WTC11 (cell line): ENCODE results near the gene LAMA4. TPM values are rescaled to one million over a fixed set of nuclear protein-coding genes. Genes with fewer than 3 reads are reported as not detected.

Source experiments
- ATAC-seq: fragments of 200-7000 bp; cut with Tn5 transposase; 2 replicates; pipeline ENCODE4 v1.10.0; 2021; ENCODE audit warnings: mild to moderate bottlenecking, moderate library complexity
- CTCF ChIA-PET: fragments of 300-600 bp; sonication (Branson Sonifier 250); formaldehyde crosslinking; loops from one replicate; lab custom pipeline; 2021; ENCODE audit warnings: antibody characterized with exemption; lab: Charles Lee
- POLR2A ChIA-PET: fragments of 350-600 bp; sonication (Branson Sonifier 250); formaldehyde crosslinking; loops from one replicate; lab custom pipeline; 2021; ENCODE audit warnings: antibody characterized with exemption; lab: Charles Lee
- DNase-seq: peaks from one replicate; pipeline ENCODE4 v3.0.0; 2021; ENCODE audit warnings: low spot score
- H3K27ac Mint-ChIP-seq: 2 replicates; pipeline ENCODE4 v1.8.0; 2021; ENCODE audit warnings: mixed read lengths
- H3K27me3 Mint-ChIP-seq: 2 replicates; pipeline ENCODE4 v1.8.0; 2021; ENCODE audit warnings: low read depth, mild to moderate bottlenecking, moderate library complexity, mixed read lengths
- H3K36me3 Mint-ChIP-seq: 2 replicates; pipeline ENCODE4 v1.8.0; 2021; ENCODE audit warnings: mixed read lengths
- H3K4me1 Mint-ChIP-seq: 2 replicates; pipeline ENCODE4 v1.8.0; 2022; ENCODE audit warnings: mixed read lengths
- H3K4me3 Mint-ChIP-seq: 2 replicates; pipeline ENCODE4 v1.8.0; 2021; ENCODE audit warnings: mild to moderate bottlenecking, moderate library complexity, mixed read lengths
- H3K9me3 Mint-ChIP-seq: 2 replicates; pipeline ENCODE4 v1.8.0; 2021; ENCODE audit warnings: mixed read lengths
- AR ChIP-seq: fragments of 250-450 bp; sonication (Bioruptor Pico); IDR thresholded peaks from 2 replicates; pipeline ENCODE4 v1.9.0; 2021; ENCODE audit warnings: mild to moderate bottlenecking
- ATF2 ChIP-seq: sonication (generic); formaldehyde crosslinking; IDR thresholded peaks from 2 replicates; pipeline ENCODE4 v1.8.1; 2022; ENCODE audit warnings: low read depth, missing genetic modification reagents, borderline replicate concordance
- ATF3 ChIP-seq: sonication (generic); formaldehyde crosslinking; conservative IDR thresholded peaks from 2 replicates; pipeline ENCODE4 v1.8.1; 2022; ENCODE audit warnings: mild to moderate bottlenecking, missing genetic modification reagents
- ATF6 ChIP-seq: sonication (generic); formaldehyde crosslinking; IDR thresholded peaks from 2 replicates; pipeline ENCODE4 v1.8.1; 2023; ENCODE audit warnings: mild to moderate bottlenecking, missing genetic modification reagents
- CTCF ChIP-seq: fragments of 200-600 bp; IDR thresholded peaks from 2 replicates; pipeline ENCODE4 v1.8.0; 2022; ENCODE audit warnings: antibody characterized with exemption
- MAX ChIP-seq: sonication (generic); formaldehyde crosslinking; IDR thresholded peaks from 2 replicates; pipeline ENCODE4 v1.8.0; 2022; ENCODE audit warnings: mild to moderate bottlenecking, missing genetic modification reagents
- NFATC4 ChIP-seq: fragments of 250-450 bp; sonication (Bioruptor Pico); IDR thresholded peaks from 2 replicates; pipeline ENCODE4 v1.9.0; 2021; ENCODE audit warnings: mild to moderate bottlenecking
- PRDM15 ChIP-seq: sonication (generic); formaldehyde crosslinking; IDR thresholded peaks from 2 replicates; pipeline ENCODE4 v1.8.0; 2022; ENCODE audit warnings: missing genetic modification reagents
- PREB ChIP-seq: sonication (generic); formaldehyde crosslinking; IDR thresholded peaks from 2 replicates; pipeline ENCODE4 v1.8.1; 2022; ENCODE audit warnings: mild to moderate bottlenecking, missing genetic modification reagents, moderate library complexity, borderline replicate concordance
- RELA ChIP-seq: sonication (generic); formaldehyde crosslinking; IDR thresholded peaks from 2 replicates; pipeline ENCODE4 v1.8.1; 2022; ENCODE audit warnings: missing genetic modification reagents, mild to moderate bottlenecking, borderline replicate concordance
- SMAD4 ChIP-seq: sonication (generic); formaldehyde crosslinking; IDR thresholded peaks from 2 replicates; pipeline ENCODE4 v1.8.0; 2022; ENCODE audit warnings: mild to moderate bottlenecking, missing genetic modification reagents
- TEAD4 ChIP-seq: sonication (generic); formaldehyde crosslinking; IDR thresholded peaks from 2 replicates; pipeline ENCODE4 v1.8.0; 2022; ENCODE audit warnings: mild to moderate bottlenecking, missing genetic modification reagents
- ZNF138 ChIP-seq: sonication (generic); formaldehyde crosslinking; conservative IDR thresholded peaks from 2 replicates; pipeline ENCODE4 v1.8.1; 2022; ENCODE audit warnings: mild to moderate bottlenecking, moderate library complexity, missing genetic modification reagents
- ZNF263 ChIP-seq: sonication (generic); formaldehyde crosslinking; IDR thresholded peaks from 2 replicates; pipeline ENCODE4 v1.8.1; 2022; ENCODE audit warnings: low read depth, mild to moderate bottlenecking, moderate library complexity, missing genetic modification reagents
- ZNF416 ChIP-seq: fragments of 250-450 bp; sonication (Bioruptor Pico); IDR thresholded peaks from 2 replicates; pipeline ENCODE4 v1.9.0; 2021; ENCODE audit warnings: mild to moderate bottlenecking, inconsistent platforms
- ZNF532 ChIP-seq: fragments of 250-450 bp; sonication (Bioruptor Pico); IDR thresholded peaks from 2 replicates; pipeline ENCODE4 v1.9.0; 2021; ENCODE audit warnings: mild to moderate bottlenecking, borderline replicate concordance
- total RNA-seq: library from RNA; stranded (reverse); gene quantifications from 3 replicates; pipeline ENCODE4 v1.2.3, GENCODE V29; 2021

Gene LAMA4
- total RNA-seq, 1 experiment from 2014 or later, result 1.6 TPM

GRCh38 chr6:112269114-112269513, 14.7 kb upstream of the LAMA4 start:
- H3K4me1 Mint-ChIP-seq, result 0 out of 2 replicates have a peak, but pooled peaks cover 4% of the 10 kb centered on the region
- no peak overlapping the region for H3K27ac Mint-ChIP-seq
- ChIA-PET CTCF (interaction anchor here (1.0 to 4.5 kb wide), 6 partner anchors 10 to 97 kb away, joined by 3 to 38 read pairs (median 5); no protein-coding TSS in a partner anchor), POLR2A (no interaction called here)
- DNase-seq (no peak), ATAC-seq (peak; percentile 60)
- H3K27me3 Mint-ChIP-seq, result no peaks in the 10 kb centered on the region
- no peaks in the 10 kb centered on the region for H3K9me3 Mint-ChIP-seq
- H3K4me3 Mint-ChIP-seq, result no peak overlapping the region
- no peaks in the 10 kb centered on the region for H3K36me3 Mint-ChIP-seq
- TF ChIP-seq PRDM15 (no peak), SMAD4 (CRISPR knock-in tag) (no peak), ZNF138 (CRISPR knock-in tag) (no peak), RELA (CRISPR knock-in tag) (no peak), ZNF532 (CRISPR knock-in tag) (no peak), ATF6 (CRISPR knock-in tag) (no peak), PREB (no peak), AR (CRISPR knock-in tag) (no peak), ZNF416 (no peak), NFATC4 (CRISPR knock-in tag) (no peak), CTCF (no peak), TEAD4 (CRISPR knock-in tag) (no peak), ATF2 (CRISPR knock-in tag) (no peak), ZNF263 (CRISPR knock-in tag) (no peak), MAX (CRISPR knock-in tag) (no peak), ATF3 (CRISPR knock-in tag) (no peak)
